ENCODE measurements around the gene KANTR.
"Not testable (repeated sequence)": the region's sequence is repeated elsewhere in the genome, so short reads cannot be mapped to it uniquely, and the experiment has no call there.

KANTR gene

GRCh38 chrX:53133400-53133799 lies 39.5 kb downstream of the KANTR start:
- no peak for DNase-seq

- DNase-seq = no peak
These were observed 41.6 kb downstream of the KANTR start for GRCh38 chrX:53135581-53135980.

GRCh38 chrX:53153581-53153980 lies 59.6 kb downstream of the KANTR start:
- DNase-seq = no peak

- no peak for DNase-seq
These were observed 61.7 kb downstream of the KANTR start for GRCh38 chrX:53155512-53156206.

GRCh38 chrX:53156207-53156596 lies 62.3 kb downstream of the KANTR start:
- no peak for DNase-seq

- no peak for DNase-seq
These were observed 65.2 kb downstream of the KANTR start for GRCh38 chrX:53159184-53159583.

GRCh38 chrX:53160297-53160983 lies 66.5 kb downstream of the KANTR start:
- DNase-seq = no peak

- DNase-seq = no peak
These were observed 69.5 kb downstream of the KANTR start for GRCh38 chrX:53163436-53163835.

GRCh38 chrX:53164566-53164965 lies 70.6 kb downstream of the KANTR start:
- DNase-seq = not testable (repeated sequence)

GRCh38 chrX:53166103-53166502 lies 72.2 kb downstream of the KANTR start:
- no peak for DNase-seq

GRCh38 chrX:53171356-53171755 lies 77.4 kb downstream of the KANTR start:
- no peak for DNase-seq
